DMS114 treated with DMSO at 0.1 percent for 48 hours (cell line): Measurements from ENCODE around the gene TRAT1.
"Not testable (repeated sequence)": the region's sequence is repeated elsewhere in the genome, so short reads cannot be mapped to it uniquely, and the experiment has no call there.

Experiments
- DNase-seq: peaks from one replicate; lab custom pipeline; 2025; ENCODE audit not compliant: unreplicated experiment; lab: John Stamatoyannopoulos, UW

TRAT1 gene

DNA sequence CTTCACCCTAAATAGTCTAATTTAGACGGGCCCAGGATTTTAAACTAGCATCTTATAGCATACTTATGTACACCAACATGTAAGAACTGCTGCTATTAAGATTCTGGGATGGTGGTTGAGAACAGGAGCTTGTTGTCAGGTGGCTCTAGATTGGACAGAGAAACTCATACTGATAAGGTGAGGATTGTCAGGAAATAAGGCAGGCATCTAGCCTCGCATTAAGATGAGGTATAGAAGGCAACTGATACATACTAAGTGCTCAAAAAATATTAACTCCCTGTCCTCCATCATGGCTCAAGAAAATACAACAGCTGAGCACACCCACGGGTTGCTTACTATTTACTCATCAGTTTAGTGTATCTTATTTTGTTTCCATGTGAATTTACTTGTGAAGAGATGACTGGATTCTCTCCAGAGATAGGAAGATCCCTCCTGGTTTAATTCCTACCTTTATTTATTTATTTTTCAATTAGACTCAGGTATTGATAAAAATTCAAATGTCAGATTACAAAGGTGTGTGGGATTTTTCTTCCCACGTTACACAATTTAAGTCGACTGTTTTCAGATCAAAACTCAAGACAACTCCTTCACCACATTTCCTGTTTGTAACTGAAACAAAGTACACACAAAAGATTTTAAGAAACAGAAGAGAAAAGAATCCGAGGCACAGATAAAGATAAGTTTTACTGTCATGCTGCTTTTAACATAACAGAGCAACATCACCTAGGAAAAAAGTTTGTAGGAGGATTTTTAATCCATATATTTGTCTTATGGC lies at the start of gene TRAT1:
Gene TRAT1 (plus strand): TSS at position 664 of the 775 bp plus-strand sequence. CDS start 142 bp downstream, outside the sequence.
- no peak for DNase-seq

DNA sequence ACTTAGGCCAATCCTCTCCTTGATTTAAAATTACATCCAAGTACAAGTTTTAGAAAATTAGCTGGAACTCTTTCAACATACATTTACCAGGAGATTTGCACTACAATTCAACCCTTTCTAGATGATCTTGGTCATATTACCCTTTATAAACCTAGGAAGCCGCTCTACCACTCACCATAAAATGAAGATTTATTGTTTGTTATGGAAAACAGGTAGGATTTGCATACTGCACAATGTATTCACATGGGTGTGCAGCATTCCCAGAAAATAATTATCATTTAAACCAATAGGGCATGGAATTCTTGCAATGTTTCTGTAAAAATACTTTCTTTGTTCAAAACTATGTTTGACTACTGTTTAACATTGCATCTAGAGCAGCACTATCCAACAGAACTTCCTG lies 46.9 kb upstream of the TRAT1 start:
- DNase-seq = no peak

GRCh38 chr3:108779496-108779895 lies 43.1 kb upstream of the TRAT1 start:
- DNase-seq = no peak

DNA sequence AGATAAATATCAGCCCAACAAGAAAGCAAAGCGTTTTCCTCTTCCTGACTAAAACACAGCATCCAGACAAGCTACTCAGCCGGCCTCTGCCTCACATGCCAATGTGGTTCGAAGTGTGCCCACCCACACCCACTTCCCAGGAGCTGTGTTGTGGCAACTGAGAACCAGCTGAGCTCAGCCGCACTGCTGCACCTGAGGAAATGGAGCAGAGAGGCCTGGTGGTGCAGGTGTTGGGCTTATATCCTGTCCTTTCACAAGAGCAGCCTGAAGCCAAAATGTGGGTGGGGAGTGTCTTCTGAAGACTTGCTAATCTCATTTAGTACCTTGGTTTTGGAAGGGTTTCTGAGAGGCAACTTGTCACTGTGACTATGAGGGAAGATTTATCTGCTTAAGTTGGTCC lies 42.4 kb upstream of the TRAT1 start:
- no peak for DNase-seq

GRCh38 chr3:108791473-108791872 lies 31.1 kb upstream of the TRAT1 start:
- no peak for DNase-seq

GRCh38 chr3:108804437-108804836 lies 18.1 kb upstream of the TRAT1 start:
- DNase-seq = no peak

DNA sequence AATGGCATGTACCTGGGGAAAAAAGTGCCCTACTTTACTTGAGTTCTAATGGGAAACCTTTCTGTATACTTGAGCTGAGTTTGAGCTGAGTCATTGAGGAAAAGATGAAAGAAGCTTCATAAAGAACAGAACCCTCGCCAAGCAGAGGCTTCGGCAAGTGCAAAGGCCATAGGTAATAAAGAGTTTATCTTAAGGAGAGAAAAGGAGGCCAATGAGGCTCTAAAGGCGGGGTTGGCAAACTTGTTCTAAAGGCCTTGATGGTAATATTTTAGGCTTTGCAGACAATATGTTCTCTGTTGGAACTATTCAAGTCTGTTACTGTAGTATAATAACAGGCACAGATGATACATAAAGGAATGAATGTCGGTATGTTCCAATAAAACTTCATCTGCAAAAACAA lies 17.6 kb upstream of the TRAT1 start:
- DNase-seq = no peak

- no peak for DNase-seq
Observed at GRCh38 chr3:108806316-108806715, 16.3 kb upstream of the TRAT1 start.

- peak; percentile 15 for DNase-seq
Observed at GRCh38 chr3:108818404-108818803, 4.2 kb upstream of the TRAT1 start.

GRCh38 chr3:108820586-108820985 lies 2.0 kb upstream of the TRAT1 start:
- DNase-seq = no peak

- DNase-seq = no peak
Observed at GRCh38 chr3:108823227-108823626, 641 bp downstream of the TRAT1 start.

- not testable (repeated sequence) for DNase-seq
Observed at GRCh38 chr3:108823803-108824202, 1.2 kb downstream of the TRAT1 start.

- no peak for DNase-seq
Observed at GRCh38 chr3:108826309-108827187, 4.0 kb downstream of the TRAT1 start.

- DNase-seq = no peak
Observed at GRCh38 chr3:108830381-108830780, 7.8 kb downstream of the TRAT1 start.

DNA sequence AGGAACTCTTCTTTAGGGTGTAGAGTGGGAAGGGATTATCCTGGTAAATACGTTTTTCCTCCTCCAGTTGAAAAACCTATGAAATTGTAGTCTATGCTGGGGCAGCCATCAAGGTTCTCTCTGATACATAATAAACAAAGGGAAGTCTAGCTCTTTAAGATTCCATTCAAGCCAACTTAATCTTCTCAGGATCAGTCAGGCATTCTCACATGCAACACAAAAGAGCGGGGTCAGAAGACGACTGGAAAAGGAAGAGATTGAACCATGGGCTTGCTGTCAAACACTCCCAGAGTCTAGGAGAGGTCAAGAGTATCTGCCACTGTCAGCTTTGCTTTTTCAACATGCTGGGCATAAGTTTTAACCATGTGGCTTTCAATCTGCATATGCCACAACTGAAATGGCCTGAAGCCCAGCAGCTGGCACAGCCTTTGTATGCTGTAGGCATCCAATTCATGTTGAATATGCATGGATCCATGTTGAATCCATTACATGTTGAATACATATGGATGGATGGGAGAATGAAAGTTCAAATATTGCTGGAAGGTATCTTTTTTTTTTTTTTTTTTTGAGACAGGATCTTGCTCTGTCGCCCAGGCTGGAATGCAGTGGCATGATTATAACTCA lies 8.5 kb downstream of the TRAT1 start:
- DNase-seq = no peak

DNA sequence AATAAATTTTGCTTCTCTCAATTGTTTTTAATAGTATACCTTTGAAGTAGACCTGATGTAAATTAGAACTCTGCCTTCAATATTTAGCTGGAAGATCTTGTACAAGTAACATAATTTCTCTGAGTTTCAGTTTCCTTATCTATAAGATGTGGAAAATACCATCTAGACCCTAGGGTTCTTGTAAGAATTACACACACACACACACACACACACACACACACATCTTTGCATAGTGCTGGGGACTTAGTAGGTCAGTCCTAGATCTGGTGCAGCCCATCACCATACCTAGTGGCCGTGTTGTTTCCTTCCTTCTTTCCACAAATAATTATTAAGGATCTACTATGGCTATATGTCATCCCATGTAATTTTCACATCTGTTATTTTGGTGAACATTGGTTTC lies 11.0 kb downstream of the TRAT1 start:
- DNase-seq = no peak

DNA sequence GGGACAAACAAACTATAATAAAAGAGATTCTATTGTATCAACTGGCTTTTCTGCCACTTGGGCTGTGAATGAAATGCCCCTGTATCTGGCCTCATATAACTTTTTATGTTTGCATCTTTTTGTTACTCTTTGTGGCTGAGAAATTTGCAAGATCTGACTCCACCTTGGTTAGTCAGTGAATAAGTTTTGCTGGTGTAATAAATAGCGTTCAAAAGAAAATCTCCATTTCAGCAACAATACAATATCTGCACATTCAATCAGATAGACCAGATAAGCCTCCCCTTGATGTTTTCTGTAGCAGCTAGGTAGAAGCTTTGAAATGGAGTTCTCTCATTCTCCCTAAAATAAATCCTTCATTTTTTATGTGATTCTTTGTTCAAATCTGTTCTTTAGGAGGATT lies 12.0 kb downstream of the TRAT1 start:
- no peak for DNase-seq

GRCh38 chr3:108835101-108835500 lies 12.5 kb downstream of the TRAT1 start:
- no peak for DNase-seq

DNA sequence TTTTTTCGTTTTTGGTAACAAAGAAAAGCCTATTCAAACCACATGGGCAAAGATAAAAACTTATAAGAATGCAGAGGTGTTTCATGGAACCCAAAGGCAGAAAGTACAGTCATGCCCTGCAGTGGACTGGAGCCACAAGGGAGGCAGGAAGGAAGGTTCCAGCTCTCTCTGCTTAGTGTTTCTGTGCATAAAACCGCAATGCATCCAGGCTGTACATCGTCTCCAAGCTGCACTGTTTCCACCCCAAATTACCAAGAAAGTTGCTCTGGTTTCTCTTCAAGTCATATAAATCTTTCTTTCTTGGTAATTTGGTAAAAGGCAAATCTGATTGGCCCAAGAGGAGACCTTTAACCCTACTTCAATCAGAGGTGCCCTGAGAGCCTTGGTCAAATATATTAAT lies 15.8 kb downstream of the TRAT1 start:
- DNase-seq = no peak

DNA sequence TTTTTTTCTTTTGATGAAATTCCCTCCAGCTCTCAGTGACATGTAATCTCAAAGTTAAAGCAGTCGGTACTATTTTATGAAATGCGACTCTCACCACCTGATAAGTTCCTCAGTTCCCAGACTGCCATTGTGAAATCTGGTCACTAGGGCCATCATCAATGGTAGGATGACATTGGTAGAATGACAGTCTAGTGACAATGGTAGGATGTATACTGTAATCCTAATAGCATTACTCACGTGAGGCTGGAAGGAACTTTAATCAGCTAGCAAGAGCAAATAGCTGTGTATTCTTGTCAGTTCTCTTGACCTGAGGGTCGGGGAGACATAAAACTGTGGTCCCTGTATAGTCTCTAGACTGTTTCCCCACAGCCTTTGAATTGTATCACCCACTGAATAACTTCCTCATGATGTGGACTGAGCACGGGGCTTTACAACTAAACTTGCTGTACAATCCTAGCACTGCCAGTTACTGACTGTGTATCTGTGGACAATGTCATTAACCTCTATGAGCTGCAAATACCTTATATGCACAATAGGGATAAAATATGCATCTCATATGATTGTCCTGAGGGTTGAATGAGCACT lies 23.2 kb downstream of the TRAT1 start:
- no peak for DNase-seq

GRCh38 chr3:108847187-108847586 lies 24.6 kb downstream of the TRAT1 start:
- DNase-seq = no peak
